K562 (cell line): ENCODE results near the gene PYCR2. TPM values are rescaled to one million over a fixed set of nuclear protein-coding genes. Genes with fewer than 3 reads are reported as not detected.

Experiments used
- CCAR2 ChIP-seq: fragments of 200-400 bp; formaldehyde crosslinking; IDR thresholded peaks from 2 replicates; pipeline ENCODE4 v1.6.1; 2017; ENCODE audit warnings: mild to moderate bottlenecking, low read depth, low read length
- EHMT2 ChIP-seq: fragments of 450-650 bp; IDR thresholded peaks from 2 replicates; pipeline ENCODE4 v1.6.1; 2018; ENCODE audit warnings: antibody characterized with exemption
- EZH2 ChIP-seq: IDR thresholded peaks from 2 replicates; pipeline ENCODE4 v1.6.1; 2012; ENCODE audit warnings: low read depth, mild to moderate bottlenecking, inconsistent platforms, low read length, borderline replicate concordance
- GTF2F1 ChIP-seq: IDR thresholded peaks from 2 replicates; pipeline ENCODE4 v1.6.1; 2011; ENCODE audit warnings: low read depth, low read length, improper control_type of control experiment
- L3MBTL2 ChIP-seq: fragments of 450-650 bp; IDR thresholded peaks from 2 replicates; pipeline ENCODE4 v1.6.1; 2016; ENCODE audit warnings: mild to moderate bottlenecking, moderate library complexity
- MCM2 ChIP-seq: fragments of 450-650 bp; IDR thresholded peaks from 2 replicates; pipeline ENCODE4 v1.6.1; 2017; ENCODE audit warnings: low read depth, mild to moderate bottlenecking
- MEIS2 ChIP-seq: fragments of 450-650 bp; IDR thresholded peaks from 2 replicates; pipeline ENCODE4 v1.6.1; 2014; ENCODE audit warnings: mild to moderate bottlenecking; ENCODE audit not compliant: partially characterized antibody
- MYC ChIP-seq, 2 experiments: fragments of 250-450 bp in 1 of 2; sonication (Bioruptor Pico) in 1 of 2; IDR thresholded peaks; 2 replicates each; pipeline versions ENCODE4 v1.5.1 to v1.6.1; 2012 to 2021; ENCODE audit warnings: low read depth in 2 of 2, borderline replicate concordance in 1 of 2, improper control_type of control experiment in 1 of 2, low read length in 1 of 2, mild to moderate bottlenecking in 1 of 2, moderate library complexity in 1 of 2
- OTX1 ChIP-seq: fragments of 450-650 bp; formaldehyde crosslinking; IDR thresholded peaks from 2 replicates; pipeline ENCODE4 v1.4.0; 2022; ENCODE audit warnings: mild to moderate bottlenecking
- PHB ChIP-seq: fragments of 250-450 bp; sonication (Bioruptor Pico); IDR thresholded peaks from 2 replicates; pipeline ENCODE4 v1.5.0; 2021
- POLR2AphosphoS2 ChIP-seq: IDR thresholded peaks from 2 replicates; pipeline ENCODE4 v1.6.1; 2012; ENCODE audit warnings: low read length, improper control_type of control experiment
- RAD21 ChIP-seq, 2 experiments: fragments of 250-450 bp in 1 of 2; fragments of 450-650 bp in 1 of 2; sonication (Bioruptor Pico) in 1 of 2; formaldehyde crosslinking in 1 of 2; IDR thresholded peaks in 1 of 2; conservative IDR thresholded peaks in 1 of 2; 2 replicates each; pipeline versions ENCODE4 v1.4.0 to v1.8.0; 2020 to 2022; ENCODE audit warnings: mild to moderate bottlenecking in 2 of 2, moderate library complexity in 1 of 2
- RB1 ChIP-seq: fragments of 450-650 bp; IDR thresholded peaks from 2 replicates; pipeline ENCODE4 v1.6.1; 2017; ENCODE audit warnings: low read depth, mild to moderate bottlenecking
- STAT5B ChIP-seq: fragments of 250-450 bp; sonication (Bioruptor Pico); IDR thresholded peaks from 2 replicates; pipeline ENCODE4 v1.8.0; 2021; ENCODE audit warnings: mild to moderate bottlenecking, inconsistent platforms
- TAF1 ChIP-seq: IDR thresholded peaks from 2 replicates; pipeline ENCODE4 v1.6.1; 2011; ENCODE audit warnings: mild to moderate bottlenecking, low read length, moderate library complexity; ENCODE audit not compliant: insufficient read depth, control insufficient read depth, severe bottlenecking; ENCODE audit errors: extremely low read depth
- TCF15 ChIP-seq: fragments of 250-450 bp; sonication (Bioruptor Pico); IDR thresholded peaks from 2 replicates; pipeline ENCODE4 v1.8.0; 2022; ENCODE audit warnings: moderate library complexity, mild to moderate bottlenecking, inconsistent platforms
- TGIF2 ChIP-seq: sonication (generic); formaldehyde crosslinking; IDR thresholded peaks from 2 replicates; pipeline ENCODE4 v1.8.1; 2022; ENCODE audit warnings: mild to moderate bottlenecking, missing genetic modification reagents, moderate library complexity
- TRIM28 ChIP-seq: fragments of 450-650 bp; IDR thresholded peaks from 2 replicates; pipeline ENCODE4 v1.6.1; 2017
- ZFPM2 ChIP-seq: fragments of 250-450 bp; sonication (Bioruptor Pico); IDR thresholded peaks from 2 replicates; pipeline ENCODE4 v1.5.1; 2022; ENCODE audit warnings: mild to moderate bottlenecking
- ZNF140 ChIP-seq: fragments of 250-450 bp; sonication (Bioruptor Pico); IDR thresholded peaks from 2 replicates; pipeline ENCODE4 v1.8.0; 2021; ENCODE audit warnings: moderate library complexity, mild to moderate bottlenecking, inconsistent platforms
- ZNF518B ChIP-seq: fragments of 250-450 bp; sonication (Bioruptor Pico); IDR thresholded peaks from 2 replicates; pipeline ENCODE4 v1.5.0; 2021; ENCODE audit warnings: mild to moderate bottlenecking, moderate library complexity
- ZNF740 ChIP-seq, 3 experiments: fragments of 200-800 bp in 1 of 3; sonication (Bioruptor generic) in 1 of 3; sonication (generic) in 1 of 3; formaldehyde crosslinking in 1 of 3; IDR thresholded peaks; 2 replicates each; pipeline versions ENCODE4 v1.6.1 to v1.8.0; 2016 to 2022; ENCODE audit warnings: mild to moderate bottlenecking in 2 of 3, missing compliant biosample characterization in 2 of 3, missing genetic modification characterization in 2 of 3, missing genetic modification reagents in 1 of 3
- ZNF75A ChIP-seq: fragments of 450-650 bp; formaldehyde crosslinking; IDR thresholded peaks from 2 replicates; pipeline ENCODE4 v1.4.0; 2020; ENCODE audit warnings: mild to moderate bottlenecking
- ZSCAN32 ChIP-seq: fragments of 450-650 bp; formaldehyde crosslinking; IDR thresholded peaks from 2 replicates; pipeline ENCODE4 v1.4.0; 2020; ENCODE audit warnings: mild to moderate bottlenecking, moderate library complexity
- polyA plus RNA-seq, 8 experiments: library from polyadenylated mRNA; depleted of rRNA in 4 of 8; stranded (reverse) in 5 of 8; unstranded in 3 of 8; fragments of >200 nt; fragmentation: Nextera tagmentation in 2 of 8; fragmentation: Illumina TruSeq in 1 of 8; extraction: Ambion mirVana in 2 of 8; extraction: Trizol in 1 of 8; gene quantifications; 2 replicates each; pipeline versions ENCODE4 v1.2.1 to v1.2.3, GENCODE V29; 2011 to 2014; ENCODE audit warnings: inconsistent platforms in 1 of 8, missing spikeins in 1 of 8
- total RNA-seq, 7 experiments: library from RNA; depleted of rRNA in 6 of 7; stranded (reverse); fragments of >200 nt in 6 of 7; fragmentation: Illumina TruSeq in 2 of 7; extraction: Trizol in 2 of 7; gene quantifications; 2 replicates each; pipeline versions ENCODE4 v1.2.1 to v1.2.3, GENCODE V29; 2011 to 2021; ENCODE audit warnings: low replicate concordance in 1 of 7

The PYCR2 gene
- total and polyA plus RNA-seq, 9 of the 15 experiments (the other 6 are each of a cell fraction or from before 2014, with no cell fraction given), result 5.5 to 219 (median 127) TPM

- TF ChIP-seq ZNF518B (CRISPR knock-in tag) (no peak), ZNF140 (CRISPR knock-in tag) (no peak), EHMT2 (no peak), EZH2 (no peak), CCAR2 (no peak), PHB (CRISPR knock-in tag) (no peak), L3MBTL2 (no peak), TAF1 (no peak), ZFPM2 (CRISPR knock-in tag) (0 out of 2 replicates have a peak, but pooled peaks have one; percentile 16), RAD21 (CRISPR knock-in tag; conservative IDR thresholded peaks at IDR 0.05 in 1 of 2, IDR thresholded peaks at IDR 0.05 in 1 of 2) (no peak), TGIF2 (no peak), ZNF75A (CRISPR knock-in tag) (no peak), ZSCAN32 (CRISPR knock-in tag) (no peak), ZNF740 (CRISPR knock-in tag; IDR thresholded peaks at IDR 0.05) (peak; percentile 33; the same call in 1 of the 2 replicates), ZNF740 (tag; IDR thresholded peaks at IDR 0.05) (no peak), MYC (IDR thresholded peaks at IDR 0.05; ENCODE audit: low read depth, low read length) (no peak), MYC (CRISPR knock-in tag; IDR thresholded peaks at IDR 0.05; ENCODE audit: borderline replicate concordance, low read depth) (peak; percentile 88; the same call in 1 of the 2 replicates), STAT5B (no peak), TRIM28 (no peak), RB1 (peak; percentile 58), TCF15 (no peak), POLR2AphosphoS2 (no peak), GTF2F1 (no peak), MCM2 (no peak), OTX1 (CRISPR knock-in tag) (no peak), MEIS2 (no peak)
These were observed 41.1 kb downstream of the PYCR2 start (continued) for GRCh38 chr1:225882694-225883615.
